HepG2 (cell line): ENCODE data around the gene DOK4. TPM values are rescaled to one million over a fixed set of nuclear protein-coding genes. Genes with fewer than 3 reads are reported as not detected.

Experiments used
- MAFF ChIP-seq: IDR thresholded peaks from 2 replicates; pipeline ENCODE4 v1.6.1; 2011; ENCODE audit warnings: low read depth, low read length, improper control_type of control experiment
- MED1 ChIP-seq: sonication (generic); formaldehyde crosslinking; IDR thresholded peaks from 2 replicates; pipeline ENCODE4 v1.4.0; 2020; ENCODE audit warnings: missing genetic modification reagents
- MXD3 ChIP-seq: IDR thresholded peaks from 2 replicates; pipeline ENCODE4 v1.6.1; 2016; ENCODE audit warnings: mild to moderate bottlenecking, missing biosample characterization, missing genetic modification reagents
- POGK ChIP-seq: sonication (generic); formaldehyde crosslinking; conservative IDR thresholded peaks from 2 replicates; pipeline ENCODE4 v1.8.0; 2022; ENCODE audit warnings: mild to moderate bottlenecking, moderate library complexity, missing genetic modification reagents
- POLR2A ChIP-seq, 2 experiments: IDR thresholded peaks; 2 replicates each; pipeline ENCODE4 v1.6.1; 2011; ENCODE audit warnings: low read depth in 2 of 2, low read length in 2 of 2, mild to moderate bottlenecking in 1 of 2, moderate library complexity in 1 of 2; ENCODE audit not compliant: insufficient read depth in 1 of 2
- POLR2AphosphoS2 ChIP-seq: IDR thresholded peaks from 2 replicates; pipeline ENCODE4 v1.6.1; 2011; ENCODE audit warnings: low read depth, low read length, improper control_type of control experiment
- SMARCE1 ChIP-seq: fragments of 450-650 bp; IDR thresholded peaks from 2 replicates; pipeline ENCODE4 v1.6.1; 2017; ENCODE audit warnings: borderline replicate concordance
- ZBTB10 ChIP-seq: sonication (generic); formaldehyde crosslinking; IDR thresholded peaks from 2 replicates; pipeline ENCODE4 v1.4.0; 2020; ENCODE audit warnings: missing genetic modification reagents, borderline replicate concordance
- ZBTB40 ChIP-seq, 2 experiments: fragments of 450-650 bp in 1 of 2; sonication (generic) in 1 of 2; formaldehyde crosslinking in 1 of 2; IDR thresholded peaks; 2 replicates each; pipeline versions ENCODE4 v1.6.1 to v1.8.0; 2016 to 2022; ENCODE audit warnings: antibody characterized with exemption in 1 of 2, mild to moderate bottlenecking in 1 of 2, missing genetic modification reagents in 1 of 2
- ZNF383 ChIP-seq: sonication (generic); formaldehyde crosslinking; IDR thresholded peaks from 2 replicates; pipeline ENCODE4 v1.4.0; 2020; ENCODE audit warnings: missing genetic modification reagents, mild to moderate bottlenecking, borderline replicate concordance
- ZNF496 ChIP-seq: sonication (generic); formaldehyde crosslinking; IDR thresholded peaks from 2 replicates; pipeline ENCODE4 v1.8.1; 2023; ENCODE audit warnings: mild to moderate bottlenecking, moderate library complexity, missing genetic modification reagents; ENCODE audit not compliant: insufficient replicate concordance
- ZNF768 ChIP-seq: sonication (generic); formaldehyde crosslinking; IDR thresholded peaks from 2 replicates; pipeline ENCODE4 v1.4.0; 2020; ENCODE audit warnings: missing genetic modification reagents
- ZNF772 ChIP-seq: sonication (generic); formaldehyde crosslinking; IDR thresholded peaks from 2 replicates; pipeline ENCODE4 v1.5.0; 2020; ENCODE audit warnings: mild to moderate bottlenecking, missing genetic modification reagents
- ZNF891 ChIP-seq: sonication (generic); formaldehyde crosslinking; IDR thresholded peaks from 2 replicates; pipeline ENCODE4 v1.5.0; 2020; ENCODE audit warnings: mild to moderate bottlenecking, missing genetic modification reagents
- polyA plus RNA-seq, 8 experiments: library from polyadenylated mRNA; depleted of rRNA in 3 of 8; stranded (reverse) in 7 of 8; unstranded in 1 of 8; fragments of >200 nt; fragmentation: Illumina TruSeq in 4 of 8; extraction: Trizol in 4 of 8; gene quantifications; 2 replicates each; pipeline versions ENCODE4 v1.2.1 to v1.2.3, GENCODE V29; 2011 to 2016; ENCODE audit warnings: low read depth in 4 of 8, missing spikeins in 1 of 8, mixed read lengths in 1 of 8; ENCODE audit not compliant: insufficient read depth in 1 of 8
- total RNA-seq, 5 experiments: library from RNA; depleted of rRNA; stranded (reverse); fragments of >200 nt; fragmentation: Illumina TruSeq; extraction: Trizol; gene quantifications; 2 replicates each; pipeline ENCODE4 v1.2.3, GENCODE V29; 2016; ENCODE audit warnings: low read depth in 1 of 5

DOK4 gene
- total and polyA plus RNA-seq, 2 of the 13 experiments (the other 11 are each of a cell fraction or from before 2014, with no cell fraction given) = 52.7 to 70.0 TPM

- TF ChIP-seq ZNF768 (no peak), MED1 (CRISPR knock-in tag) (peak; percentile 71), ZNF496 (CRISPR knock-in tag) (no peak), POLR2A (IDR thresholded peaks at IDR 0.05; ENCODE audit: insufficient read depth in 1 of 2, low read depth in 2 of 2, low read length in 2 of 2) (peak; percentile 32 to 62; a peak in 2 of 4 replicates), ZNF383 (CRISPR knock-in tag) (no peak), ZNF891 (CRISPR knock-in tag) (peak; percentile 56; the same call in 1 of the 2 replicates), ZNF772 (0 out of 2 replicates have a peak, but pooled peaks have one; percentile 55), SMARCE1 (no peak), ZBTB40 (IDR thresholded peaks at IDR 0.05) (no peak), ZBTB40 (CRISPR knock-in tag; IDR thresholded peaks at IDR 0.05) (peak; percentile 1; the same call in 1 of the 2 replicates), POLR2AphosphoS2 (no peak), MAFF (no peak), MXD3 (CRISPR knock-in tag) (no peak), POGK (CRISPR knock-in tag) (peak; percentile 79), ZBTB10 (CRISPR knock-in tag) (peak; percentile 98)
Observed at GRCh38 chr16:57482845-57483545, 3.3 kb downstream of the DOK4 start (continued).
